HG02884 (cell line): ENCODE data around the gene DPPA4.
"Not testable (repeated sequence)": the region's sequence is repeated elsewhere in the genome, so short reads cannot be mapped to it uniquely, and the experiment has no call there.

Experiments used
- ATAC-seq: cut with Tn5 transposase; IDR thresholded peaks from one replicate; pipeline ENCODE4 v1.9.1; 2021; ENCODE audit warnings: mild to moderate bottlenecking, moderate library complexity; ENCODE audit not compliant: unreplicated experiment

DPPA4 gene

GRCh38 chr3:109337393-109337792 lies at the start of gene DPPA4:
Gene DPPA4, minus strand, starts transcription at chr3:109337546. Its CDS starts 29 bp downstream, at chr3:109337517.
- no peak for ATAC-seq

GRCh38 chr3:109385442-109386318 lies 48.3 kb upstream of the DPPA4 start:
- ATAC-seq = no peak

- ATAC-seq = no peak
These were observed 46.8 kb upstream of the DPPA4 start for GRCh38 chr3:109384164-109384563.

- ATAC-seq = no peak
These were observed 45.2 kb upstream of the DPPA4 start for GRCh38 chr3:109382588-109382987.

GRCh38 chr3:109375975-109376374 lies 38.6 kb upstream of the DPPA4 start:
- no peak for ATAC-seq

- ATAC-seq = not testable (repeated sequence)
These were observed 37.1 kb upstream of the DPPA4 start for GRCh38 chr3:109374434-109374833.

GRCh38 chr3:109373933-109374332 lies 36.6 kb upstream of the DPPA4 start:
- ATAC-seq = no peak

- ATAC-seq = no peak
These were observed 35.3 kb upstream of the DPPA4 start for GRCh38 chr3:109372639-109373038.

GRCh38 chr3:109369510-109369909 lies 32.2 kb upstream of the DPPA4 start:
- ATAC-seq = no peak

GRCh38 chr3:109364088-109364487 lies 26.7 kb upstream of the DPPA4 start:
- ATAC-seq = no peak

GRCh38 chr3:109363634-109364033 lies 26.3 kb upstream of the DPPA4 start:
- ATAC-seq = no peak

GRCh38 chr3:109362823-109363222 lies 25.5 kb upstream of the DPPA4 start:
- no peak for ATAC-seq

- ATAC-seq = not testable (repeated sequence)
These were observed 21.5 kb upstream of the DPPA4 start for GRCh38 chr3:109358809-109359208.

- no peak for ATAC-seq
These were observed 19.3 kb upstream of the DPPA4 start for GRCh38 chr3:109356442-109357155.

- ATAC-seq = no peak
These were observed 18.5 kb upstream of the DPPA4 start for GRCh38 chr3:109355625-109356441.

- ATAC-seq = no peak
These were observed 15.7 kb upstream of the DPPA4 start for GRCh38 chr3:109353057-109353456.

GRCh38 chr3:109351231-109351630 lies 13.9 kb upstream of the DPPA4 start:
- ATAC-seq = no peak

GRCh38 chr3:109346770-109347295 lies 9.5 kb upstream of the DPPA4 start:
- no peak for ATAC-seq

GRCh38 chr3:109346099-109346498 lies 8.8 kb upstream of the DPPA4 start:
- no peak for ATAC-seq

- ATAC-seq = no peak
These were observed 2.6 kb upstream of the DPPA4 start for GRCh38 chr3:109339714-109340648.
